22Rv1 (cell line): Measurements from ENCODE around the gene IGFBP7.

Source experiments
- CTCF ChIP-seq: fragments of 450-650 bp; IDR thresholded peaks from 2 replicates; pipeline ENCODE4 v1.5.1; 2017; ENCODE audit warnings: mild to moderate bottlenecking
- ZFX ChIP-seq: fragments of 450-650 bp; IDR thresholded peaks from 2 replicates; pipeline ENCODE4 v1.6.1; 2017; ENCODE audit warnings: antibody characterized with exemption, borderline replicate concordance

DNA sequence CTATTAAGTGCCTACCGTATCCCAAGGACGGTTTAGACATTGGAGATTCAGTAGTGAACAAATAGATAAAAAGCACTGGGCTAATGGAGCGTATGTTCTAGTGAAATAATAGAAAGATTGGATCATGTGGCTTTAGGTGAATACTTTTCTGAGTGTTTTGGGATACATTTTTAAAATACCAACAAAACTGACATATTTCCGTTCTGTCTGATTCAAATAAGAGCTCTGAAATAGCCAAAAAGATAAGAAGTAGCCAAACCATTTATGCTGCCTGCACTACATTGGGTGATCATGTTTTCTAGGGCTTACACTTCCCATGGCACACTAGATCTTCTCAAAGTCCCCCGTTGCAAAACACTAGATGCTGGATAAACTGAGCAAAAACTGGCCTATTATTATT, 14.2 kb downstream of the IGFBP7 start:
- TF ChIP-seq CTCF (no peak), ZFX (no peak)
